ENCODE measurements around the gene GNG12.

Gene GNG12

GRCh38 chr1:67652800-67653199, 180.5 kb downstream of the GNG12 start:
- no peak for TF ChIP-seq CTCF (IDR thresholded peaks at IDR 0.05; ENCODE audit: low read depth, low read length)
- no peak overlapping the region for H3K4me3 ChIP-seq (ENCODE audit: low read depth, low read length)
